ENCODE results near the gene OR6S1. TPM values are rescaled to one million over a fixed set of nuclear protein-coding genes. Genes with fewer than 3 reads are reported as not detected.
A peak's percentile ranks its signal among the peaks of the same experiment; 100 is the strongest.

The OR6S1 gene
- total and polyA plus RNA-seq, 10 of the 15 experiments (the other 5 are each of a cell fraction or from before 2014, with no cell fraction given), result 0.22 to 0.67 (median 0.43) TPM; not detected in 4

- H3K27ac ChIP-seq (ENCODE audit: control insufficient read depth, insufficient read depth), result no peak overlapping the region
- TF ChIP-seq BMI1 (IDR thresholded peaks at IDR 0.05; ENCODE audit: borderline replicate concordance) (no peak), SMC3 (IDR thresholded peaks at IDR 0.05; ENCODE audit: borderline replicate concordance, low read length) (no peak), TCF3 (IDR thresholded peaks at IDR 0.05; ENCODE audit: borderline replicate concordance, insufficient read depth, low read depth, low read length) (no peak), HCFC1 (IDR thresholded peaks at IDR 0.05; ENCODE audit: low read length) (no peak), POU2F2 (IDR thresholded peaks at IDR 0.05; ENCODE audit: borderline replicate concordance, low read depth, low read length) (no peak), CTCF (IDR thresholded peaks at IDR 0.05 in 2 of 3, conservative IDR thresholded peaks at IDR 0.05 in 1 of 3; ENCODE audit: control insufficient read depth in 2 of 3, extremely low read depth in 1 of 3, insufficient read depth in 1 of 3, low read depth in 3 of 3, low read length in 3 of 3) (no peak), RAD21 (IDR thresholded peaks at IDR 0.05; ENCODE audit: insufficient read depth, low read depth, low read length) (no peak), PAX5 (IDR thresholded peaks at IDR 0.05; ENCODE audit: borderline replicate concordance, low read depth, low read length) (no peak), PAX8 (IDR thresholded peaks at IDR 0.05) (no peak), RFX5 (IDR thresholded peaks at IDR 0.05; ENCODE audit: low read depth, low read length) (no peak)
- RAD21 ChIA-PET (ENCODE audit: unreplicated experiment), result interaction anchor here (0.7 to 1.8 kb wide), 3 partner anchors 14 to 56 kb away, joined by 3 to 7 read pairs (median 3); no protein-coding TSS in a partner anchor
- SMC1A ChIA-PET (ENCODE audit: uncharacterized antibody, unreplicated experiment), result no interaction called here
- H4K20me1 ChIP-seq (ENCODE audit: control insufficient read depth, insufficient read depth), result no peaks in the 10 kb centered on the region
- no peaks in the 10 kb centered on the region for H3K36me3 ChIP-seq (ENCODE audit: control insufficient read depth in 2 of 2, insufficient read depth in 2 of 2, low read length in 1 of 2)
- POLR2A ChIA-PET, result no interaction called here
- no TSS peak for BruUV-seq (replicated peaks)
- DNase-seq (ENCODE audit: low read depth, low spot score) (no peak), FAIRE-seq (no peak), ATAC-seq (no peak; the same call in 2 of the 3 replicates)
- no peaks in the 10 kb centered on the region for H3K9me3 ChIP-seq (replicated peaks; ENCODE audit: control insufficient read depth, insufficient read depth, low read length)
- 30% methylated on average over 12 of the region's 12 CpGs for WGBS (ENCODE audit: insufficient coverage, insufficient replicate concordance, low lambda C conversion rate, missing lambda C conversion rate)
- in situ Hi-C loops (cut with MboI), result no loop called here
- peak overlapping the region; percentile 1; the same call in 1 of the 2 replicates for H3K4me3 ChIP-seq
- H3K27me3 ChIP-seq (replicated peaks in 1 of 2; ENCODE audit: control insufficient read depth in 2 of 2, insufficient read depth in 2 of 2, low read length in 1 of 2), result peaks cover 0 to 2% of the 10 kb centered on the region in 2 experiments; a peak in 2 of 4 replicates
- intact Hi-C loops (cut with micrococcal nuclease; ENCODE audit: unreplicated experiment), result no loop called here
- no peak overlapping the region for H2AFZ ChIP-seq (ENCODE audit: control insufficient read depth, low read depth, low read length)
- H3K4me2 ChIP-seq (ENCODE audit: control insufficient read depth, insufficient read depth), result peak overlapping the region; percentile 97
- CTCF ChIA-PET, result interaction anchor here (0.7 to 1.4 kb wide), 3 partner anchors 16 to 211 kb away, joined by 3 to 7 read pairs (median 4); no protein-coding TSS in a partner anchor
- H3K9ac ChIP-seq (ENCODE audit: control insufficient read depth, insufficient read depth, low read length), result no peak overlapping the region
- no peaks in the 10 kb centered on the region for H3K79me2 ChIP-seq (ENCODE audit: control insufficient read depth, insufficient read depth, low read length)
- peaks cover 28% of the 10 kb centered on the region for H3K4me1 ChIP-seq (ENCODE audit: control insufficient read depth, insufficient read depth, low read length)
These were observed 15.2 kb downstream of the OR6S1 start for GRCh38 chr14:20626274-20626673.

Measured in GM12878 (cell line).